ENCODE measurements around the gene OR1E1. TPM values are rescaled to one million over a fixed set of nuclear protein-coding genes. Genes with fewer than 3 reads are reported as not detected.

The OR1E1 gene
- polyA plus RNA-seq, 1 donor (not counting 4 experiments of a cell fraction or from before 2014, with no cell fraction given), result not detected

Small RNAs within 50 kb of the gene (small RNA-seq; reads per million reads assigned to genes)
- gene OR1AC1P (ENCODE audit: insufficient read length in 3 of 3, low read depth in 3 of 3, low replicate concordance in 1 of 3), result 0 reads per million in 3 experiments

Other genes starting within 250 kb of the OR1E1 start
- not detected in 3 replicates for gene OR1A2, start 200.9 kb downstream of the OR1E1 start, polyA plus RNA-seq
- gene OR1A1, start 190.7 kb downstream of the OR1E1 start, polyA plus RNA-seq, result not detected in 3 replicates
- not detected in 3 replicates for gene OR3A1, start 100.0 kb downstream of the OR1E1 start, polyA plus RNA-seq
- not detected in 3 replicates for gene OR3A2, start 12.1 kb downstream of the OR1E1 start, polyA plus RNA-seq
- gene OR3A3, start 13.0 kb upstream of the OR1E1 start, polyA plus RNA-seq, result 0.08 TPM in 1 of 3 replicates, not detected in the others
- gene OR1E2, start 35.4 kb upstream of the OR1E1 start, polyA plus RNA-seq, result not detected in 3 replicates
- gene SPATA22, start 73.4 kb upstream of the OR1E1 start, polyA plus RNA-seq, result 0.10 TPM in 1 of 3 replicates, not detected in the others
- gene ASPA, start 77.6 kb upstream of the OR1E1 start, polyA plus RNA-seq, result not detected in 3 replicates
- gene TRPV3, start 159.4 kb upstream of the OR1E1 start, polyA plus RNA-seq, result 5.8 to 16.6 TPM (median 9.4 TPM) in 3 replicates
- gene TRPV1, start 211.0 kb upstream of the OR1E1 start, polyA plus RNA-seq, result 1.3 to 2.2 TPM (median 1.5 TPM) in 3 replicates
- 9.2 to 11.8 TPM (median 11.0 TPM) in 3 replicates for gene SHPK, start 237.8 kb upstream of the OR1E1 start, polyA plus RNA-seq
- gene CTNS, start 238.3 kb upstream of the OR1E1 start, polyA plus RNA-seq, result 7.4 to 10.3 TPM (median 10.2 TPM) in 3 replicates